GM10248 (cell line): ENCODE data around the gene TRAPPC3.

Experiments used
- CTCF ChIA-PET: fragments of 300-600 bp; sonication (Branson Sonifier 250); formaldehyde crosslinking; extraction: SDS; loops from one replicate; lab custom pipeline; 2021; ENCODE audit warnings: antibody characterized with exemption; lab: Yijun Ruan, JAX
- POLR2A ChIA-PET: fragments of 350-650 bp; sonication (Branson Sonifier 250); formaldehyde crosslinking; extraction: SDS; loops from one replicate; lab custom pipeline; 2020; ENCODE audit warnings: antibody characterized with exemption; lab: Yijun Ruan, JAX
- DNase-seq: peaks from one replicate; pipeline ENCODE4 v3.0.0; 2012; ENCODE audit errors: extremely low spot score
- TF ChIP-seq, protein P1 (sequence below): IDR thresholded peaks from 2 replicates; pipeline ENCODE4 v1.5.1; 2012; ENCODE audit warnings: mild to moderate bottlenecking, low read depth; ENCODE audit errors: extremely low read depth, missing control alignments, control extremely low read depth

TRAPPC3 gene

DNA sequence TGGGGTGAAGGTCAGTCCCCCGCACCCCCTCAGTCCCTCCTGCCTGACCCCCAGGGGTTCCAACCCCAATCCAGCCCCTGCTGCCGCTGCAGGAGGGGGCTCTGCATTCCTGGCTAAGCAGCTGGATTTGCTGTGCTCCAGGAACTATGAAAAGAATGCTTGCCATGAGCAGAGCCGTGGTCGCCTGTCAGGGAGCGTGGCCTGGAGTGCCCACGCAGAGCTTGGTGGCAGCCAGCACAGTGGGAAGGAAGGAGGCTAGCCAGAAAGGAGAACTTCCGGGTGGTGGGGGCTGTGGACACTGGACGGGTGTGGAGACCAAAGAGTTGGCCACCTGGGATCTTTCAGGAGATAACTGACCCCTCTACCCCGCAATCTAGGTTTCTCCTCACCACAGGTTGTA, 29.8 kb downstream of the TRAPPC3 start:
- ChIA-PET POLR2A (no interaction called here), CTCF (interaction anchor here (2.8 to 4.3 kb wide), 2 partner anchors 9 to 15 kb away, joined by 15 to 35 read pairs; no protein-coding TSS in a partner anchor)
- TF ChIP-seq, protein P1, sequence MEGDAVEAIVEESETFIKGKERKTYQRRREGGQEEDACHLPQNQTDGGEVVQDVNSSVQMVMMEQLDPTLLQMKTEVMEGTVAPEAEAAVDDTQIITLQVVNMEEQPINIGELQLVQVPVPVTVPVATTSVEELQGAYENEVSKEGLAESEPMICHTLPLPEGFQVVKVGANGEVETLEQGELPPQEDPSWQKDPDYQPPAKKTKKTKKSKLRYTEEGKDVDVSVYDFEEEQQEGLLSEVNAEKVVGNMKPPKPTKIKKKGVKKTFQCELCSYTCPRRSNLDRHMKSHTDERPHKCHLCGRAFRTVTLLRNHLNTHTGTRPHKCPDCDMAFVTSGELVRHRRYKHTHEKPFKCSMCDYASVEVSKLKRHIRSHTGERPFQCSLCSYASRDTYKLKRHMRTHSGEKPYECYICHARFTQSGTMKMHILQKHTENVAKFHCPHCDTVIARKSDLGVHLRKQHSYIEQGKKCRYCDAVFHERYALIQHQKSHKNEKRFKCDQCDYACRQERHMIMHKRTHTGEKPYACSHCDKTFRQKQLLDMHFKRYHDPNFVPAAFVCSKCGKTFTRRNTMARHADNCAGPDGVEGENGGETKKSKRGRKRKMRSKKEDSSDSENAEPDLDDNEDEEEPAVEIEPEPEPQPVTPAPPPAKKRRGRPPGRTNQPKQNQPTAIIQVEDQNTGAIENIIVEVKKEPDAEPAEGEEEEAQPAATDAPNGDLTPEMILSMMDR, result no peak
- no peak for DNase-seq

DNA sequence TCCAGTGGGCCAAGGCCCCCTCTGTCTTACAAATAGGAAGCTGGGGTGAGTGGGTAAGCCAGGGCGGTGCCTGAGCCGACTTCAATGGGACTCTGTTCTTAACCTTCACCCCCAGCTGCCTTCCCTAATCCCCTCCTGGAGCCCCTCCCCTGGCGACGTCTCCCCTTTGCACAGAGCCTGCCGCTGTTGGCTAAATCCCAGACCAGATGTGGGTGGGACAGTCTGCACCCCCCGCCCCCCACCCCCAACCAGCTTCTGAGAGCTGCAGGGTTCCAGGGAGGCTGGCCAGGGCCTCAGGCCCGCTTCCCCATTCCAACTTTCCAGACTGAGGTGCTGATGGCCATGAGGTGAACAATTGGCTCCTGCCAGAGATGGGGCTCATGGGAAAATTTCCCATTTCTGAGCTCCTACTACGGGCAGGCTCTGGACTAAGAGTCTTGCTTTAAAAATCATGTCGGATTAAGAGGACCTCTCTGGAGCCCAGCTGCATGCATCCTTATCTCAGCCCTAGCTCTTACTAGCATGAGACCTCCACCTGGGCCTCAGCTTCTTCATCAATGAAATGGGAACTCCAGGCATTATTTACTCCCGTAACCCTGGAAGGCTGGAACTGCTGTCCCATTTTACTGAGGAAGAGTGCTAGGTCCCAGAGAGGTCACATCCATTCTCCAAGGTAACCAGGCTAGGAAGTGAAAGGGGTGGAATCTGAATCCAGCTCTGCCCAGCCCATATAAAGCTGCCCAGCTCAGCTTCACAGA, 30.7 kb downstream of the TRAPPC3 start:
- CTCF ChIA-PET, result interaction anchor here (0.8 to 4.3 kb wide), 5 partner anchors 10 to 31 kb away, joined by 3 to 35 read pairs (median 9); partner anchors contain the start of gene TRAPPC3
- TF ChIP-seq, protein P1, result no peak
- no peak for DNase-seq
- POLR2A ChIA-PET, result no interaction called here

DNA sequence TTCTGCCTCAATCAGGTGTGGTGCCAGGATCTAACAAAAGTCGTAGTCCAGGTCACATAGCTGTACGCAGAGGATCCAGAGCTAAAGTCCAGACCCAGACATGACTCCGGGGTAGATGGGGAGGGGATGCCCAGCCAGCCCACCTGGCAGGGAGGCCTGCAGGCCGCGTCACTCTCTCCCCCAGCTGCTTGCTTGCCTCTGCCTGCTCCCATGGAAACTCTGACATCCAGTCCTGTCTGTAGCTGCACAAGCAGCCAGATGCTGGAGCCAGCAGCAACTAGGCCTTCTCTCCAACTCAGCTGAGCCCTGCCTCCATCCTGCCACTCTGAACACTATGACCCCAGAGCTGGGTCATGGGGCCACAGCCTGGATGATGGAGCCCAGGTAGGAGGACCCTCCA, 32.4 kb downstream of the TRAPPC3 start:
- DNase-seq, result no peak
- POLR2A ChIA-PET, result no interaction called here
- CTCF ChIA-PET, result interaction anchor here (0.6 to 4.3 kb wide), 6 partner anchors 11 to 71 kb away, joined by 3 to 35 read pairs (median 8); partner anchors contain the start of gene TRAPPC3
- TF ChIP-seq, protein P1, result no peak

DNA sequence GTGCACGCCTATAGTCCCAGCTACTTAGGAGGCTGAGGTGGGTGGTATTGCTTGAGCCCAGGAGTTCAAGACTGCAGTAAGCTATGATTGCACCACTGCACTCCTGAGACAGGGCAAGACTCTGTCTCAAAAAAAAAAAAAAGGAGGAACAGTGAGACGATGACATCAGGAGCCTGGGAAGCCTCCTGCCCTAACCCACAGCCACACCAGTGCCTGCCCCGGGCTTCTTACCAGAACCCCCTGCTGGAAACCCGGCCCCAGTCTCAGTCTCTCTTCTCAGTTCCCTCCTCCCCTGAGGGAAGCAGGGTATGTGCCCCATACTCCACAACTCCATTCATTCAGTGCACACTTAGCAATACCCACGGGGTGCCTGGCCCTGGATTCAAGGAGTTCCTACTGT, 33.4 kb downstream of the TRAPPC3 start:
- no peak for DNase-seq
- TF ChIP-seq, protein P1, result no peak
- ChIA-PET CTCF (interaction anchor here (0.8 to 4.3 kb wide), 2 partner anchors 19 to 26 kb away, joined by 3 to 35 read pairs; no protein-coding TSS in a partner anchor), POLR2A (no interaction called here)

DNA sequence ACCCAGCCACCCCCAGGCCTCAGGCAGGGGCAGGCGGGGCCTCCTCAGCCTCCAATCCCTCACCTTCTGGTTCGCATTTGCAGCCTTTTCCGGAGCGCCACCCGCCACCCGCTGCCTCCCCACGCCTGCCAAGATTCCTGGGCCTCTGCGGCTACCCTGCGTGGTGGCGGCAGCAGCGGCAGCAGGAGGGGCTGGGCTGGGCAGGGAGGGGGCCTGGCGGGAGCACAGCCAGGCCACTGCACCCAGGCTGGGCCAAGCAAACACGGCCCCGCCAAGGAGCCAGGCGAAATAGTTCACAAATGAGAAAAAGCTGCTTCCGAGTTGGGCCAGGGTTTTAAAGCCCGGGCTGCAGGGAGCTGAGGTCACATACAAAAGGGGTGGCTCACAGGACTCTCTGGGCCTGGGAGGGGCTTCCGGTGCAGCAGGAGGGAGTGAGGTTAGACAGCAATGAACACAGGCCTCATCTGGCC, 34.1 kb downstream of the TRAPPC3 start:
- POLR2A ChIA-PET, result no interaction called here

DNA sequence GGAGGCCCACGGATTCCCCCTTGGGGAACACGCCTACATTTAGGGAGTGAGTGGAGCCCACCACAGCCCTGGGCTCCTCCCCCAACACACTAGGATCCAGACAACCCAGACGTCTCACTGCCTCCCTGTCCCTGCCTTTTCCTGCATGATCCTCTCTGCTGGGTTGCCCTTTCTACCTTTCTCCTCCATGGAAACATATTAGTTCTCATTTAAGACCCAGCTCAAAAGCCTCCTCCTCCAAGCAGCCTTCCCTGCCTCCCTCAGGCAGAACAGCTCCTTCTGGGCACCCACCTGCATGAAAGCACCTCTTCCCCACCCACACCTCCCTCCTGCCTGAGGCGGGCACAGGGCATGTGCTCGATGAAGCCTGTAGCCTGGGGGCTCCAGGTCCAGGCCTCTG, 34.9 kb downstream of the TRAPPC3 start:
- POLR2A ChIA-PET, result interaction anchor here (0.7 kb wide), 1 partner anchor 21 kb away, joined by 6 read pairs; no protein-coding TSS in a partner anchor
- TF ChIP-seq, protein P1, result no peak
- CTCF ChIA-PET, result interaction anchor here (0.8 to 1.3 kb wide), 3 partner anchors 9 to 21 kb away, joined by 3 to 5 read pairs (median 3); no protein-coding TSS in a partner anchor
- DNase-seq, result no peak

More for the DNA sequence above, 34.1 kb downstream of the TRAPPC3 start:
- CTCF ChIA-PET, result interaction anchor here (0.8 kb wide), 1 partner anchor 10 kb away, joined by 3 read pairs; no protein-coding TSS in a partner anchor
- TF ChIP-seq, protein P1, result no peak
- DNase-seq, result no peak
